Measurements from ENCODE around the gene CACFD1.

GRCh38 chr9:133511607-133512006 is 51.8 kb downstream of the CACFD1 start:
- TF ChIP-seq CTCF (IDR thresholded peaks at IDR 0.05): no peak
- no peak for TF ChIP-seq POLR2AphosphoS5 (IDR thresholded peaks at IDR 0.05)
- no peak for TF ChIP-seq POLR2A (IDR thresholded peaks at IDR 0.05)
